Measurements from ENCODE around the gene IDH1. TPM values are rescaled to one million over a fixed set of nuclear protein-coding genes. Genes with fewer than 3 reads are reported as not detected.

The IDH1 gene
- total and polyA plus RNA-seq, 2 of the 4 experiments (the other 2 are of a cell fraction), result 53.5 to 77.1 TPM

DNA sequence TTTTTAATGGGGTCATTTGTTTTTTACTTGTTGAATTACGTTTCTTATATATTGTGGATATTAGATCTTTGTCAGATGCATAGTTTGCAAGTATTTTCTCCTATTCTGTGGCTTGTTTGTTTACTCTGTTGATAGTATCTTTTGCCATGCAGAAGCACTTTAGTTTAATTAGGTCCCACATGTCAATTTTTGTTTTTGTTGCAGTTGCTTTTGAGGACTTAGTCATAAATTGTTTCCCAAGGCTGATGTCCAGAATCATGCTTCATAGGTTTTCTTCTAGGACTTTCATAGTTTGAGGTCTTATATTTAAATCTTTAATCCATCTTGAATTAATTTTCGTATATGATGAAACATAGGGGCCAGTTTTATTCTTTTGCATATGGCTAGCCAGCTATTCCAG lies 24.4 kb upstream of the IDH1 start:
- WGBS, 2 experiments (ENCODE audit: extremely low coverage in 2 of 2, insufficient read length in 1 of 2), result no CpG with 5 or more reads among the region's 2 CpGs
- H2AK9ac ChIP-seq (replicated peaks; ENCODE audit: low read depth, low read length, poor library complexity), result no peak overlapping the region
- H3K27me3 ChIP-seq (ENCODE audit: control insufficient read depth, insufficient read depth, low read length), result no peaks in the 10 kb centered on the region
- H2BK15ac ChIP-seq (ENCODE audit: low read depth, low read length), result no peak overlapping the region
- ATAC-seq (ENCODE audit: low read depth), result no peak
- H3K4ac ChIP-seq (ENCODE audit: low read depth, low read length), result no peak overlapping the region
- peaks cover 29% of the 10 kb centered on the region for H3K36me3 ChIP-seq (ENCODE audit: control insufficient read depth, insufficient read depth, low read length)
- TF ChIP-seq RCOR1 (IDR thresholded peaks at IDR 0.05; ENCODE audit: insufficient replicate concordance, low read length), result no peak
- TF ChIP-seq CEBPB (IDR thresholded peaks at IDR 0.05; ENCODE audit: low read depth, low read length), result no peak
- no peak for TF ChIP-seq SMC3 (IDR thresholded peaks at IDR 0.05; ENCODE audit: low read depth, low read length)
- TF ChIP-seq, protein P1, sequence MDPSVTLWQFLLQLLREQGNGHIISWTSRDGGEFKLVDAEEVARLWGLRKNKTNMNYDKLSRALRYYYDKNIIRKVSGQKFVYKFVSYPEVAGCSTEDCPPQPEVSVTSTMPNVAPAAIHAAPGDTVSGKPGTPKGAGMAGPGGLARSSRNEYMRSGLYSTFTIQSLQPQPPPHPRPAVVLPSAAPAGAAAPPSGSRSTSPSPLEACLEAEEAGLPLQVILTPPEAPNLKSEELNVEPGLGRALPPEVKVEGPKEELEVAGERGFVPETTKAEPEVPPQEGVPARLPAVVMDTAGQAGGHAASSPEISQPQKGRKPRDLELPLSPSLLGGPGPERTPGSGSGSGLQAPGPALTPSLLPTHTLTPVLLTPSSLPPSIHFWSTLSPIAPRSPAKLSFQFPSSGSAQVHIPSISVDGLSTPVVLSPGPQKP (IDR thresholded peaks at IDR 0.05; ENCODE audit: borderline replicate concordance, low read depth, low read length), result no peak
- no peak overlapping the region for H3K4me3 ChIP-seq (ENCODE audit: insufficient read depth, low read depth, low read length)
- dilution Hi-C loops (cut with HindIII; ENCODE audit: low sequenced_read_pairs, unreplicated experiment) (no loop called here), in situ Hi-C loops (cut with MboI; ENCODE audit: low sequenced_read_pairs) (no loop called here), intact Hi-C loops (cut with micrococcal nuclease) (loop anchor here (10.0 kb wide), 1 partner anchor 56 kb away; no protein-coding TSS in a partner anchor)
- CTCF ChIA-PET, result no interaction called here
- H3K4me2 ChIP-seq (ENCODE audit: low read depth, low read length), result no peak overlapping the region
- no peak overlapping the region for H4K5ac ChIP-seq (ENCODE audit: low read depth, low read length)
- no peaks in the 10 kb centered on the region; the same call in 1 of the 2 replicates for H3K9me1 ChIP-seq (ENCODE audit: insufficient read depth, low read length)
- 0 out of 2 replicates have a peak, but pooled peaks cover 2% of the 10 kb centered on the region for H3K4me1 ChIP-seq (ENCODE audit: control insufficient read depth, insufficient read depth, low read length)
- POLR2A ChIA-PET (ENCODE audit: unreplicated experiment), result no interaction called here
- H4K20me1 ChIP-seq (ENCODE audit: insufficient read depth, low read length), result peaks cover 6% of the 10 kb centered on the region; the same call in 1 of the 2 replicates
- H2BK20ac ChIP-seq (ENCODE audit: low read depth, low read length), result no peak overlapping the region
- H2AFZ ChIP-seq (replicated peaks; ENCODE audit: low read length, poor library complexity), result no peak overlapping the region
- BruUV-seq (replicated peaks), result no TSS peak
- H4K8ac ChIP-seq (ENCODE audit: low read depth in 2 of 2, low read length in 2 of 2), result no peak overlapping the region
- no peak overlapping the region for H3K23ac ChIP-seq (ENCODE audit: low read depth, low read length)
- no peak overlapping the region for H3K18ac ChIP-seq (ENCODE audit: low read depth, low read length)
- no peak for DNase-seq
- H3K27ac ChIP-seq (ENCODE audit: insufficient read depth, low read length), result no peak overlapping the region
- H3K79me1 ChIP-seq (ENCODE audit: low read depth in 1 of 2, low read length in 2 of 2), result peaks cover 18 to 23% of the 10 kb centered on the region in 2 experiments
- no peak overlapping the region for H3K56ac ChIP-seq (ENCODE audit: extremely low read depth, insufficient read depth, low read length)
- H2AK5ac ChIP-seq (ENCODE audit: low read depth, low read length), result no peak overlapping the region
- no peak overlapping the region for H3K14ac ChIP-seq (replicated peaks; ENCODE audit: low read depth, low read length)
- no peaks in the 10 kb centered on the region for H3K9me3 ChIP-seq (ENCODE audit: control insufficient read depth, insufficient read depth, low read length)
- H4K91ac ChIP-seq (ENCODE audit: insufficient read depth, low read depth, low read length), result no peak overlapping the region
- no peak overlapping the region for H2BK5ac ChIP-seq (ENCODE audit: low read depth, low read length, poor library complexity, severe bottlenecking)
- no peak overlapping the region for H3K9ac ChIP-seq (ENCODE audit: low read depth, low read length)
- no peak overlapping the region for H2BK120ac ChIP-seq (ENCODE audit: low read depth, low read length)

All from IMR-90 (cell line).